ENCODE data around the gene ACADSB.

Gene ACADSB

GRCh38 chr10:123103944-123104343 lies 95.1 kb downstream of the ACADSB start:
- DNase-seq (ENCODE audit: low read depth, low spot score), result no peak
- no peak for TF ChIP-seq CTCF (IDR thresholded peaks at IDR 0.05; ENCODE audit: insufficient read depth, low read length, missing control alignments)
- H3K4me3 ChIP-seq (ENCODE audit: low read depth, low read length), result no peak overlapping the region
- POLR2A ChIA-PET, result no interaction called here
- CTCF ChIA-PET, result no interaction called here

Measured in AG04449 (cell line).